Endothelial cell of umbilical vein (primary cell): ENCODE results near the gene SH3TC1. TPM values are rescaled to one million over a fixed set of nuclear protein-coding genes. Genes with fewer than 3 reads are reported as not detected.

Source experiments
- BruUV-seq: library from RNA; stranded (reverse); fragments of 400-500 nt; replicated peaks from 2 replicates; lab custom pipeline; 2021; lab: Mats Ljungman, UMichigan
- CTCF ChIA-PET: fragments of 300-600, 350-600 bp; sonication (Branson Sonifier 250); formaldehyde crosslinking; loops from one replicate; lab custom pipeline; 2021; ENCODE audit warnings: antibody characterized with exemption, inconsistent platforms; lab: Charles Lee
- POLR2A ChIA-PET: fragments of 300-600, 350-600 bp; sonication (Branson Sonifier 250); formaldehyde crosslinking; loops from one replicate; lab custom pipeline; 2021; ENCODE audit warnings: antibody characterized with exemption, inconsistent platforms; lab: Charles Lee
- DNase-seq: peaks from one replicate; pipeline ENCODE4 v3.0.0-alpha.2; 2011; ENCODE audit warnings: low read depth, low spot score
- FAIRE-seq: peaks from 2 replicates; lab custom pipeline; 2011; peaks lifted over from hg19 to GRCh38; lab: Jason Lieb, UNC
- H2AFZ ChIP-seq: 2 replicates; pipeline ENCODE4 v1.6.0; 2012; ENCODE audit warnings: low read depth, low read length, control low read depth, inconsistent platforms
- H3K27ac ChIP-seq: 2 replicates; pipeline ENCODE4 v1.5.1; 2011; ENCODE audit warnings: low read depth, mild to moderate bottlenecking, control low read depth, low read length, moderate library complexity; ENCODE audit not compliant: insufficient read depth
- H3K27me3 ChIP-seq, 2 experiments: 2 replicates each; pipeline versions ENCODE4 v1.6.0 to v1.6.1; 2011; ENCODE audit warnings: low read length in 2 of 2, mixed read lengths in 1 of 2; ENCODE audit not compliant: control insufficient read depth in 2 of 2, insufficient read depth in 2 of 2
- H3K36me3 ChIP-seq, 2 experiments: 2 replicates in 1 of 2; 3 replicates in 1 of 2; pipeline ENCODE4 v1.5.1; 2011; ENCODE audit warnings: low read length in 2 of 2, mild to moderate bottlenecking in 1 of 2, moderate library complexity in 1 of 2; ENCODE audit not compliant: control insufficient read depth in 2 of 2, insufficient read depth in 2 of 2; ENCODE audit errors: extremely low read depth in 1 of 2
- H3K4me1 ChIP-seq: 3 replicates; pipeline ENCODE4 v1.5.1; 2011; ENCODE audit warnings: mild to moderate bottlenecking, low read length; ENCODE audit not compliant: control insufficient read depth, insufficient read depth; ENCODE audit errors: extremely low read depth
- H3K4me2 ChIP-seq: 2 replicates; pipeline ENCODE4 v1.6.1; 2011; ENCODE audit warnings: low read length, control low read depth, mixed read lengths; ENCODE audit not compliant: insufficient read depth
- H3K4me3 ChIP-seq, 3 experiments: fragments of 200-600 bp in 1 of 3; sonication (generic), shearing (Covaris generic) in 1 of 3; replicated peaks in 1 of 3; 2 replicates each; pipeline ENCODE4 v1.5.1; 2011 to 2016; ENCODE audit warnings: control low read depth in 3 of 3, low read length in 3 of 3, mild to moderate bottlenecking in 2 of 3, inconsistent platforms in 1 of 3, low read depth in 1 of 3, moderate library complexity in 1 of 3; ENCODE audit not compliant: insufficient read depth in 1 of 3
- H3K79me2 ChIP-seq: 2 replicates; pipeline ENCODE4 v1.6.0; 2012; ENCODE audit warnings: low read length, inconsistent platforms; ENCODE audit not compliant: control insufficient read depth, insufficient read depth
- H3K9ac ChIP-seq: replicated peaks from 2 replicates; pipeline ENCODE3; 2011; ENCODE audit warnings: low read length, control low read depth; ENCODE audit not compliant: insufficient read depth; ENCODE audit errors: extremely low read depth
- H3K9me1 ChIP-seq: replicated peaks from 3 replicates; pipeline ENCODE4 v1.6.0; 2011; ENCODE audit warnings: mild to moderate bottlenecking, low read length; ENCODE audit not compliant: control insufficient read depth, insufficient read depth; ENCODE audit errors: extremely low read depth
- H3K9me3 ChIP-seq: replicated peaks from 2 replicates; pipeline ENCODE4 v1.5.1; 2012; ENCODE audit warnings: low read length, inconsistent platforms; ENCODE audit not compliant: control insufficient read depth, insufficient read depth
- H4K20me1 ChIP-seq: replicated peaks from 2 replicates; pipeline ENCODE3; 2011; ENCODE audit warnings: mild to moderate bottlenecking, low read length; ENCODE audit not compliant: control insufficient read depth, insufficient read depth; ENCODE audit errors: extremely low read depth
- EZH2 ChIP-seq: IDR thresholded peaks from 2 replicates; pipeline ENCODE4 v1.6.1; 2012; ENCODE audit warnings: borderline replicate concordance, low read depth, mild to moderate bottlenecking, moderate library complexity, low read length, inconsistent platforms; ENCODE audit not compliant: severe bottlenecking
- FOS ChIP-seq: IDR thresholded peaks from 2 replicates; pipeline ENCODE4 v1.6.1; 2011; ENCODE audit warnings: mild to moderate bottlenecking, low read length, moderate library complexity, borderline replicate concordance; ENCODE audit not compliant: insufficient read depth
- GATA2 ChIP-seq: IDR thresholded peaks from 2 replicates; pipeline ENCODE4 v1.7.0; 2011; ENCODE audit warnings: low read depth, mild to moderate bottlenecking, moderate library complexity, mixed read lengths, low read length; ENCODE audit not compliant: insufficient read length, insufficient read depth
- POLR2A ChIP-seq: IDR thresholded peaks from 2 replicates; pipeline ENCODE4 v1.6.1; 2012; ENCODE audit warnings: low read depth, mild to moderate bottlenecking, control low read depth, low read length
- dilution Hi-C: fragments of 300-500 bp; cut with MboI; formaldehyde crosslinking; loops from one replicate; pipeline ENCODE4 v1.15.0; 2019; ENCODE audit warnings: low sequenced_read_pairs; ENCODE audit not compliant: extremely low pct_ligation_motif_present
- intact Hi-C: fragments of 100-400 bp; cut with micrococcal nuclease; formaldehyde crosslinking; loops from one replicate; pipeline ENCODE4 v1.10.0; 2022
- polyA plus RNA-seq, 4 experiments: library from polyadenylated mRNA; depleted of rRNA in 3 of 4; stranded (reverse) in 3 of 4; unstranded in 1 of 4; fragments of >200 nt; gene quantifications; 2 replicates each; pipeline versions ENCODE4 v1.2.1 to v1.2.3, GENCODE V29; 2011 to 2012; ENCODE audit warnings: missing spikeins in 1 of 4
- total RNA-seq: library from RNA; stranded (reverse); gene quantifications from 2 replicates; pipeline ENCODE4 v1.2.3, GENCODE V29; 2021

The SH3TC1 gene
- total and polyA plus RNA-seq, 2 donors (not counting 3 experiments of a cell fraction or from before 2014, with no cell fraction given) = 96.5 to 192 TPM

GRCh38 chr4:8157944-8158709 is 41.0 kb upstream of the SH3TC1 start:
- Histone ChIP-seq H3K27me3 (peaks cover 16 to 17% of the 10 kb centered on the region in 2 experiments), H3K27ac (no peak overlapping the region), H3K9ac (no peak overlapping the region), H3K4me1 (peaks cover 11% of the 10 kb centered on the region), H3K36me3 (no peaks in the 10 kb centered on the region), H3K9me3 (no peaks in the 10 kb centered on the region), H3K9me1 (no peaks in the 10 kb centered on the region), H3K79me2 (no peaks in the 10 kb centered on the region), H4K20me1 (no peaks in the 10 kb centered on the region), H3K4me3 (peak overlapping the region; percentile 20 to 36 (median 34)), H2AFZ (peak overlapping the region; percentile 85), H3K4me2 (peak overlapping the region; percentile 77)
- dilution Hi-C loops = no loop called here
- CTCF ChIA-PET = interaction anchor here (0.6 to 1.7 kb wide), 4 partner anchors 15 to 245 kb away, joined by 3 to 12 read pairs (median 3); no protein-coding TSS in a partner anchor
- no peak for DNase-seq
- POLR2A ChIA-PET = interaction anchor here (1.0 kb wide), 1 partner anchor 41 kb away, joined by 3 read pairs; the partner anchor contains the start of gene SH3TC1
- BruUV-seq = no TSS peak
- intact Hi-C loops = loop anchor here (2.0 kb wide), 2 partner anchors 33 to 43 kb away; no protein-coding TSS in a partner anchor
- FAIRE-seq = no peak
- TF ChIP-seq EZH2 (peak; percentile 91), FOS (no peak)

GRCh38 chr4:8158710-8159536 is 40.2 kb upstream of the SH3TC1 start, which contains the start of gene ABLIM2:
Gene ABLIM2 (minus strand): TSS chr4:8158813. CDS start chr4:8158689, 124 bp downstream.
- H3K4me3 ChIP-seq = peak within 1 kb of the TSS; percentile 21 to 70 (median 51)
- no peaks in the 10 kb centered on the region for H3K79me2 ChIP-seq
- H3K9ac ChIP-seq = peak within 1 kb of the TSS; percentile 14
- no peak within 1 kb of the TSS for H3K27ac ChIP-seq
- ChIA-PET POLR2A (interaction anchor here (1.0 kb wide), 1 partner anchor 40 kb away, joined by 3 read pairs; the partner anchor contains the start of gene SH3TC1), CTCF (interaction anchor here (1.2 to 1.7 kb wide), 3 partner anchors 16 to 29 kb away, joined by 3 to 12 read pairs (median 3); no protein-coding TSS in a partner anchor)
- DNase-seq = peak; percentile 97
- intact Hi-C loops (loop anchor here (2.0 kb wide), 2 partner anchors 32 to 42 kb away; no protein-coding TSS in a partner anchor), dilution Hi-C loops (no loop called here)
- peaks cover 11% of the 10 kb centered on the region for H3K4me1 ChIP-seq
- H3K9me1 ChIP-seq = no peaks in the 10 kb centered on the region
- peak within 1 kb of the TSS; percentile 80 for H3K4me2 ChIP-seq
- H3K9me3 ChIP-seq = no peaks in the 10 kb centered on the region
- TF ChIP-seq POLR2A = peak; percentile 59
- TF ChIP-seq GATA2 = no peak
- no peaks in the 10 kb centered on the region for H4K20me1 ChIP-seq
- H3K36me3 ChIP-seq = no peaks in the 10 kb centered on the region
- peak; percentile 95 for FAIRE-seq
- H2AFZ ChIP-seq = peak within 1 kb of the TSS; percentile 90
- no TSS peak for BruUV-seq
- peaks cover 16 to 17% of the 10 kb centered on the region in 2 experiments for H3K27me3 ChIP-seq
